Stimulated activated CD4-positive, alpha-beta T cell treated with anti-CD3 and anti-CD28 coated beads, TNF-alpha, amount 100 ng/mL, for 24 hours (primary cell): ENCODE data around the gene GKN1.
"Not testable (repeated sequence)": the region's sequence is repeated elsewhere in the genome, so short reads cannot be mapped to it uniquely, and the experiment has no call there.

Experiments
- DNase-seq, 3 experiments: peaks; one replicate each; pipeline ENCODE4 v3.0.0-alpha.2; 2020; ENCODE audit warnings: low read depth in 3 of 3

GKN1 gene, protein sequence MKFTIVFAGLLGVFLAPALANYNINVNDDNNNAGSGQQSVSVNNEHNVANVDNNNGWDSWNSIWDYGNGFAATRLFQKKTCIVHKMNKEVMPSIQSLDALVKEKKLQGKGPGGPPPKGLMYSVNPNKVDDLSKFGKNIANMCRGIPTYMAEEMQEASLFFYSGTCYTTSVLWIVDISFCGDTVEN

GRCh38 chr2:68974251-68974650 lies at the start of gene GKN1:
Gene GKN1 (plus strand): TSS chr2:68974636. CDS start chr2:68974678, 42 bp downstream.
- DNase-seq: no peak

GRCh38 chr2:68925295-68925896 lies 49.0 kb upstream of the GKN1 start:
- DNase-seq: peak in 2 of 3 experiments; percentile 31 to 38

DNA sequence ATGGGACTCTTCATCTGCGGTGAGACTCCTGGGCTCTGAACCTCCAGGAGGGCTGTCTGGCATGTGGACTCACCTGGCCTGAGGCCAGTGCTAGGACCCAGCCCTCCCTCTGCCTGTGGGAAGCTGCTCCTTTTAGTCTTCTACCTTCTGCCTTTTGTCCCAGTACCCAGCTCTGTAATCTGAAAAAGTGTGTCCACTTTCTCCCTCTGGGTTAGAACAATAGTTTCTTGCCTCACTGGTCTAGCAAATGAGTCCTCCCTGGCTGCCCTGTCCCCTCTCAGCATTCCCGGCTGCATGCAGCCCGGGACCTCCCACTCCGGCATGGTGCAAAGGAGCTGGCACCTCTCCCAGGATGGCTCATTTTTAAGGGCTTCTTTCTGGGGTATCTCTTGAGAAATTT lies 47.6 kb upstream of the GKN1 start:
- no peak for DNase-seq

- no peak for DNase-seq
Measured at GRCh38 chr2:68931149-68931711, 43.2 kb upstream of the GKN1 start.

DNA sequence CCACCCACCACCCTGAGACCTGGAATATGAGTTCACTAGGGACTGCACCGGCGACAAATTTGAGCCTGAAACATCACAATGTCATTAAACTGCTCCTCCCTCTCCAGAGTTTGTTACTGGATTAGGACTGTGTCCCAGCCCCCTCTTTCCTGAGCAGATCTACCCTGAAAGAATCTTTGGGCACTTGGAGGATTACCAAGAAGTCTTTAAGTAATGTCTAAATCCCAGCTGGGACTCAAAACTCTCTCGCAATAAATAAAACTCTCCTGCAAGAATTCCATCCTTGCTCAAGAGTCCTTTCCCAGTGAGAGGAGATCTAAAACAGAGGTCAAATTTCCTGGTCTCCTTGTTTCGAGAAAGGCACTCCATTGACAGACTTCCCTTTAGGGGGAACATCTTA lies 42.6 kb upstream of the GKN1 start:
- no peak for DNase-seq

DNA sequence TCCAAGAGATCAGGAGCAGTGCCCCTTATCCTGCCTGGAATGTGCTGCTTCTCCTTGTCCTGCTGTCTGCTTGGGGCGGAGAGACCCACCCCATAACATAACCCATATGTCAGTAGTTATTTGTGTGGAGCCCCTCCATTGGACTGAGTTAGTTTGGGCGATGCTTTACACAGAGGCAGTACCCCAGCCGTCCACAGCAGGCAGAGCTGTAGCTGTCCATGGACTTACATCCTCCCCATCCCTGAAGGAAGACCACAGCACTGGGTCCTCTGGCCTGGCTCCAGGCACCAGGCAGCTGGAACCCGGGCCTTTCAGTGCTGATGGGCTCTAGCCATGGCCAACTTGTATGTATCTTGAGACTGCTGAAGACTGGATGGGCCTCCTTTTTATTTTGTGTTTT lies 42.0 kb upstream of the GKN1 start:
- no peak for DNase-seq

DNA sequence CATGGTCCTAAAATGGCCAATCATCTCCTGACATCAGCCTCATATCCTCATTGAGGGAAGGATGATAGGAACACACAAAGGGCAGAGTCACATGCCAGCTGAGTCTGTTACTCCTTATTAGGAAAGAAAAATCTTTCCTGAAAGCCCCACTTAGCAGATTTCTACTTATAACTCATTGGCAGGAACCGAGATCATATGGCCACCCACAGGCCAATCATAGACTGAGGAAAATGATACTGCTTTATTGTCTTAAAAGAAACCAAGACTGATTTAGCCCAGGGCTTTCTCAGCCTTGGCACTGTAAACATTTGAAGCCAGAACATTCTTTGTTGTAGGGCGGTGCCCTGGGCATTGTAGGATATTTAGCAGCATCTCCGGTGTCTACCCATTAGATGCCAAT lies 40.4 kb upstream of the GKN1 start:
- DNase-seq: no peak

GRCh38 chr2:68935471-68935870 lies 39.0 kb upstream of the GKN1 start:
- DNase-seq: no peak

DNA sequence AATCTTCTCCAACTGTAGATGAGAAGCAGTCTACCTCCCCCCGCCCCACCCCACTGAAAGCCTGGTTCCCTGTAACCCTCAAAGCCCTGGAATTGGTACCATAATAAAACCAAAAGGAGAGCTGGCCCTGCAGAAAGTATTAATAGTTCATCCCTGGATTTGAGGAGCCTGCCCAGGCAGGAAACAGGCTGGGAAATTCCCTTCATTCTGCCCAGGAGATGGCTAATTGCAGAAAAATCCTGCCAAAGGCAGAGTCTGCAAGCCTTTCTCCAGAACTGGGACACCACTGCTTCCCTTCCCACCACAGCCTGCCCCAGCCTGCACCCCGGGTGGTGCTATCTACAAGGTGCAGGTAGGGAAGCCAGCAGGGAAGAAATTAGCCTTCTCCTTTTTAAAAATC lies 38.0 kb upstream of the GKN1 start:
- DNase-seq: no peak

DNA sequence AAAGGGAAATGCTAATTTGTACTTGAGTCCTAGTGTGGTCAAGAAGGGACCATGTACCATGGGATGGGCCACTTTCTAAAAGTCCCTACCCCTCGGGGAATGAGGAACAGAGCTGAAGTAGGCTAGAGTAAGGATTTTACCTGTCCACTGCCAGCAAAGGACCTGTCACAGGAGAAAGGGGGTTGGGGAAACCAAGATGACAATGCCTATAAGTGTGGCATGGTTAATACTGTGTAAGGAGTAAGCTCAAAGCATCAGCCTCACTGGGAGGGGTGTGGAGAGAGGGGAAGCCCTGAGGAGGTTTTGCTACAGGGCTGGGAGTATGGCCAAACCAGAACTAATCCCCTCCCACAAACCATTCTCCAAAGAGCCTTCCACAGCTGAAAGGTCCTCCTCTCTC lies 37.5 kb upstream of the GKN1 start:
- no peak for DNase-seq

DNA sequence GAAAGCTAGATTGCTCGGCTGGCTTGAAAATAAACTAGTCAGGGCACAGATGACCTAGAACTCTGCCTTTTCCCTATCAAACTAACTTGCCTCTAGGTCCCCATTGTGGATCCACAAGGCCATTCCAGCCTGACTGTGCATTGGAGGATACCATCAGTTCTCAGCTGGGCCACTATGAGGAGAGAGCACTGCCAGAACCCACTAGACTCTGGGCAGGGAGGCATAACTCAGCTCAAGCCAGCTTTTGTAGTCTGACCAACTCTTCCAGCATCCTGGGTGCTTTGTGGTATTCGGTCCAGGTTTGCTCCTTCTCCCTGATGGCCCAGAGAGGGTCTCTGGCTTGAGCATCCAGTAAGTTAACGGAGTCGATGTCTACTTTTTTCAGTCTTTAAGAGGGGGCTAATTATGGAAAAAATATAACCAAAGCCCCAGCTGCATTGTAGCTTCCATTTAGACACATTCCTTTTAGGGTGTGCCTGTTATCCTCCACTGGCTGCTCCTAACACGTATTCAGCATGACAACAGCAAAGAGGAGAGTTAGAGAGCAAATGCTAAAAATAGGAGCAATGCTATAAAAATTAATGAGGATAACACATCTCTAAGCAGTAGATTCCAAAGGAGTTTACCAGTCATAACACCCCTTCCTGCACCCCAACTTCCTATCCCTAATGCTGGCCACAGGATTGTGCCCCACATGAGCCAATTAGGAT lies 36.9 kb upstream of the GKN1 start:
- DNase-seq: no peak

- DNase-seq: no peak
Measured at GRCh38 chr2:68938938-68939337, 35.5 kb upstream of the GKN1 start.

GRCh38 chr2:68939962-68940361 lies 34.5 kb upstream of the GKN1 start:
- no peak for DNase-seq

GRCh38 chr2:68940369-68940768 lies 34.1 kb upstream of the GKN1 start:
- no peak for DNase-seq

GRCh38 chr2:68942827-68943226 lies 31.6 kb upstream of the GKN1 start:
- DNase-seq: no peak

GRCh38 chr2:68943581-68944568 lies 30.6 kb upstream of the GKN1 start:
- peak; percentile 22 to 33 (median 31) for DNase-seq

- no peak for DNase-seq
Measured at GRCh38 chr2:68946117-68946516, 28.3 kb upstream of the GKN1 start.

DNA sequence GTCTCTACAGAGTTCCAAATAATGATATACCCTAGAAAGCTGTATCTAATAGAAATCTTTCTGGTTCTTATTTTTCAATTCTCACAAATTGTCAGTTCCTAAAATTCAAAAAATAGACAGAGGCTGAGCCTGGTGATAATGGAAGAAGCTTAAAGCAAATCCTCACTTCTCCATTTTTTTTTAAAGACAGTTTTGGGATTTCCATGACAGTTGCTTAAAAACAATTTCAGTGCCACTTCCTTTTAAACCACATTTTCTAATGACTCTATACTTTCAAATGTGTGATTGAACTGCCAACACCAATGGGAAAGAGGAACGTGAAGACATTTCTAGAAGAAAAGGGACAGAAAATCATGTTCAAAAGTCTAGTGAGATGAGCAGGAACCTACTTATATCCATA lies 25.7 kb upstream of the GKN1 start:
- DNase-seq: no peak

DNA sequence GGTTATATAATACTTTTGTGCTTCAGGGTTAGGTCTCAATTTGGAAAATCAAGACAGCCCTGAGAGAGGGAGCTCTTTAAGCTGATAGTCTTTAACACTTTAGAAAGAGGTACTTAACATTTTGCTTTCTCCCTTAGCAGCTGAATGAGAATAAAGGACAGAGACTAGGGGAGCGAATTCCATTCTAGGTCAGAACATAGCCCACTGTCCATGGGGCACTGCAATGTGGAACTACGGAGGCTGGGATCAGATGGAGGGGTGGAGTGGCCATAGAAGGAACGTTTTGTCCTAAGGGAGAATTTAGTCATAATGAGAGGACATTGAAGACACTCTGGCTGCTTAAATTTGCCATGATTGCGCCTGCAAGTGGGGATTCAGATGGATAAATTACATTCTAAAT lies 22.5 kb upstream of the GKN1 start:
- no peak for DNase-seq

GRCh38 chr2:68952887-68953521 lies 21.4 kb upstream of the GKN1 start, which contains the start of gene GKN2:
Gene GKN2 (minus strand): TSS chr2:68952893. CDS start chr2:68952861, 32 bp downstream.
- no peak for DNase-seq

DNA sequence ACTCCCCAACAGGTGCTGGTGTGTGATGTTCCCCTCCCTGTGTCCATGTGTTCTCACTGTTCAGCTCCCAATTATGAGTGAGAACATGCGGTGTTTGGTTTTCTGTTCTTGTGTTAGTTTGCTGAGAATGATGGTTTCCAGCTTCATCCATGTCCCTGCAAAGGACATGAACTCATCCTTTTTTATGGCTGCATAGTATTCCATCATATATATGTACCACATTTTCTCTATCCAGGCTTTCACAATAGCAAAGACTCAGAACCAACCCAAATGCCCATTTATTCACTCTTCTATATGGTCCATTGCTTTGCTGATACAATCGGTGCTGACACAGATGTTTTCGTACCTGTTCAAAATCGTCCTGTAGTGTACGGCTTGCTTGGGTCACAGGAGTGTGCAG lies 19.0 kb upstream of the GKN1 start:
- not testable (repeated sequence) for DNase-seq
